GM11168 (cell line): ENCODE measurements around the gene GRM8.

Experiments
- in situ Hi-C: fragments of 300-500 bp; cut with MboI; formaldehyde crosslinking; loops from one replicate; pipeline ENCODE4 v1.12.0; 2022; ENCODE audit warnings: low sequenced_read_pairs; ENCODE audit not compliant: unreplicated experiment

Gene GRM8

GRCh38 chr7:126411821-126412383 is 840.8 kb downstream of the GRM8 start:
- in situ Hi-C loops = no loop called here

- in situ Hi-C loops = no loop called here
Observed at GRCh38 chr7:126411032-126411820, 841.5 kb downstream of the GRM8 start.

- in situ Hi-C loops = no loop called here
Observed at GRCh38 chr7:126403040-126403439, 849.7 kb downstream of the GRM8 start.

GRCh38 chr7:126401918-126402317 is 850.8 kb downstream of the GRM8 start:
- in situ Hi-C loops = no loop called here

- in situ Hi-C loops = no loop called here
Observed at GRCh38 chr7:126398851-126399529, 853.8 kb downstream of the GRM8 start.

GRCh38 chr7:126398285-126398684 is 854.5 kb downstream of the GRM8 start:
- in situ Hi-C loops = no loop called here

- in situ Hi-C loops = no loop called here
Observed at GRCh38 chr7:126394406-126394805, 858.3 kb downstream of the GRM8 start.
